GM19328 (cell line): ENCODE measurements around the gene OR6C74.

ENCODE experiments used
- ATAC-seq: cut with Tn5 transposase; IDR thresholded peaks from one replicate; pipeline ENCODE4 v1.9.1; 2021; ENCODE audit warnings: mild to moderate bottlenecking, moderate library complexity; ENCODE audit not compliant: unreplicated experiment

OR6C74 gene

GRCh38 chr12:55244309-55244708 lies at the start of gene OR6C74:
Gene OR6C74, plus strand, starts transcription at chr12:55244609. Its CDS starts 2,679 bp downstream, at chr12:55247288.
- ATAC-seq, result no peak

GRCh38 chr12:55220725-55221124 lies 23.7 kb upstream of the OR6C74 start, which contains the start of gene OR10A7:
Gene OR10A7, plus strand, starts transcription at chr12:55221025. Its CDS starts 0 bp downstream, at chr12:55221025.
- no peak for ATAC-seq

- no peak for ATAC-seq
Observed at GRCh38 chr12:55226523-55226922, 17.9 kb upstream of the OR6C74 start.

GRCh38 chr12:55227643-55228042 lies 16.8 kb upstream of the OR6C74 start:
- ATAC-seq, result no peak

GRCh38 chr12:55246159-55246558 lies 1.8 kb downstream of the OR6C74 start:
- no peak for ATAC-seq

GRCh38 chr12:55250944-55251343 lies 6.5 kb downstream of the OR6C74 start:
- no peak for ATAC-seq

- no peak for ATAC-seq
Observed at GRCh38 chr12:55253281-55253680, 8.9 kb downstream of the OR6C74 start.

GRCh38 chr12:55256831-55257230 lies 12.4 kb downstream of the OR6C74 start:
- ATAC-seq, result no peak

- no peak for ATAC-seq
Observed at GRCh38 chr12:55258303-55258702, 13.9 kb downstream of the OR6C74 start.

GRCh38 chr12:55280991-55281390 lies 36.6 kb downstream of the OR6C74 start:
- ATAC-seq, result no peak

- no peak for ATAC-seq
Observed at GRCh38 chr12:55289999-55290398, 45.6 kb downstream of the OR6C74 start.
